MG63 (cell line): ENCODE measurements around the gene MRGPRE. TPM values are rescaled to one million over a fixed set of nuclear protein-coding genes. Genes with fewer than 3 reads are reported as not detected.

ENCODE experiments used
- DNase-seq: peaks from one replicate; pipeline ENCODE4 v3.0.0-alpha.2; 2020
- H3K27me3 ChIP-seq: fragments of 250-450 bp; sonication (Bioruptor Pico); 2 replicates; pipeline ENCODE4 v1.5.1; 2020; ENCODE audit warnings: mild to moderate bottlenecking, moderate library complexity
- H3K36me3 ChIP-seq: fragments of 250-450 bp; sonication (Bioruptor Pico); 2 replicates; pipeline ENCODE4 v1.5.1; 2020; ENCODE audit warnings: mild to moderate bottlenecking, moderate library complexity
- H3K4me3 ChIP-seq: fragments of 250-450 bp; sonication (Bioruptor Pico); 2 replicates; pipeline ENCODE4 v1.5.1; 2020; ENCODE audit warnings: mild to moderate bottlenecking, moderate library complexity
- H3K9me3 ChIP-seq: fragments of 250-450 bp; sonication (Bioruptor Pico); 2 replicates; pipeline ENCODE4 v1.5.1; 2020; ENCODE audit warnings: mild to moderate bottlenecking, moderate library complexity
- total RNA-seq: library from RNA; depleted of rRNA; stranded (reverse); fragments of >200 nt; shearing (Covaris generic); gene quantifications from 2 replicates; pipeline ENCODE4 v1.2.3, GENCODE V29; 2014; ENCODE audit warnings: low replicate concordance

The MRGPRE gene
- total RNA-seq, 1 experiment from 2014 or later: not detected

- DNase-seq: no peak
- Histone ChIP-seq H3K4me3 (no peak overlapping the region), H3K9me3 (no peaks in the 10 kb centered on the region), H3K27me3 (no peaks in the 10 kb centered on the region), H3K36me3 (no peaks in the 10 kb centered on the region)
Observed at GRCh38 chr11:3220101-3220500, 12.1 kb downstream of the MRGPRE start.

- Histone ChIP-seq H3K4me3 (no peak overlapping the region), H3K9me3 (no peaks in the 10 kb centered on the region), H3K27me3 (no peaks in the 10 kb centered on the region), H3K36me3 (no peaks in the 10 kb centered on the region)
- DNase-seq: no peak
Observed at GRCh38 chr11:3219281-3219892, 12.8 kb downstream of the MRGPRE start.

- DNase-seq: no peak
Observed at GRCh38 chr11:3218483-3219280, 13.5 kb downstream of the MRGPRE start, which contains the start of gene MRGPRG. Gene MRGPRG, minus strand, starts transcription at chr11:3218813. Its CDS starts 0 bp downstream, at chr11:3218813.

GRCh38 chr11:3217818-3218482, 14.3 kb downstream of the MRGPRE start:
- H3K9me3 ChIP-seq: no peaks in the 10 kb centered on the region
- DNase-seq: no peak
- H3K27me3 ChIP-seq: no peaks in the 10 kb centered on the region
- H3K36me3 ChIP-seq: no peaks in the 10 kb centered on the region
- H3K4me3 ChIP-seq: no peak overlapping the region

More at GRCh38 chr11:3218483-3219280, 13.5 kb downstream of the MRGPRE start, which contains the start of gene MRGPRG:
- Histone ChIP-seq H3K9me3 (no peaks in the 10 kb centered on the region), H3K27me3 (no peaks in the 10 kb centered on the region), H3K36me3 (no peaks in the 10 kb centered on the region), H3K4me3 (no peak within 1 kb of the TSS)

- H3K27me3 ChIP-seq: no peaks in the 10 kb centered on the region
- DNase-seq: no peak
- no peaks in the 10 kb centered on the region for H3K9me3 ChIP-seq
- H3K36me3 ChIP-seq: no peaks in the 10 kb centered on the region
- H3K4me3 ChIP-seq: no peak overlapping the region
Observed at GRCh38 chr11:3216027-3216525, 16.1 kb downstream of the MRGPRE start.

- DNase-seq: no peak
- no peaks in the 10 kb centered on the region for H3K27me3 ChIP-seq
- H3K9me3 ChIP-seq: no peaks in the 10 kb centered on the region
- no peaks in the 10 kb centered on the region for H3K36me3 ChIP-seq
- no peak overlapping the region for H3K4me3 ChIP-seq
Observed at GRCh38 chr11:3215346-3216026, 16.7 kb downstream of the MRGPRE start.

GRCh38 chr11:3214420-3214699, 17.9 kb downstream of the MRGPRE start:
- H3K4me3 ChIP-seq: no peak overlapping the region
- no peaks in the 10 kb centered on the region for H3K9me3 ChIP-seq
- H3K27me3 ChIP-seq: no peaks in the 10 kb centered on the region
- DNase-seq: no peak
- no peaks in the 10 kb centered on the region for H3K36me3 ChIP-seq

GRCh38 chr11:3213659-3214419, 18.4 kb downstream of the MRGPRE start:
- Histone ChIP-seq H3K36me3 (no peaks in the 10 kb centered on the region), H3K9me3 (no peaks in the 10 kb centered on the region), H3K27me3 (no peaks in the 10 kb centered on the region), H3K4me3 (no peak overlapping the region)
- no peak for DNase-seq

GRCh38 chr11:3208272-3208671, 23.9 kb downstream of the MRGPRE start:
- no peaks in the 10 kb centered on the region for H3K36me3 ChIP-seq

GRCh38 chr11:3207526-3208189, 24.6 kb downstream of the MRGPRE start:
- DNase-seq: no peak
- Histone ChIP-seq H3K36me3 (no peaks in the 10 kb centered on the region), H3K27me3 (no peaks in the 10 kb centered on the region), H3K9me3 (no peaks in the 10 kb centered on the region), H3K4me3 (no peak overlapping the region)

More at GRCh38 chr11:3208272-3208671, 23.9 kb downstream of the MRGPRE start:
- DNase-seq: no peak
- H3K9me3 ChIP-seq: no peaks in the 10 kb centered on the region
- H3K27me3 ChIP-seq: no peaks in the 10 kb centered on the region
- no peak overlapping the region for H3K4me3 ChIP-seq

GRCh38 chr11:3206922-3207204, 25.4 kb downstream of the MRGPRE start:
- no peaks in the 10 kb centered on the region for H3K27me3 ChIP-seq
- no peaks in the 10 kb centered on the region for H3K36me3 ChIP-seq
- H3K9me3 ChIP-seq: no peaks in the 10 kb centered on the region
- DNase-seq: no peak
- no peak overlapping the region for H3K4me3 ChIP-seq

DNA sequence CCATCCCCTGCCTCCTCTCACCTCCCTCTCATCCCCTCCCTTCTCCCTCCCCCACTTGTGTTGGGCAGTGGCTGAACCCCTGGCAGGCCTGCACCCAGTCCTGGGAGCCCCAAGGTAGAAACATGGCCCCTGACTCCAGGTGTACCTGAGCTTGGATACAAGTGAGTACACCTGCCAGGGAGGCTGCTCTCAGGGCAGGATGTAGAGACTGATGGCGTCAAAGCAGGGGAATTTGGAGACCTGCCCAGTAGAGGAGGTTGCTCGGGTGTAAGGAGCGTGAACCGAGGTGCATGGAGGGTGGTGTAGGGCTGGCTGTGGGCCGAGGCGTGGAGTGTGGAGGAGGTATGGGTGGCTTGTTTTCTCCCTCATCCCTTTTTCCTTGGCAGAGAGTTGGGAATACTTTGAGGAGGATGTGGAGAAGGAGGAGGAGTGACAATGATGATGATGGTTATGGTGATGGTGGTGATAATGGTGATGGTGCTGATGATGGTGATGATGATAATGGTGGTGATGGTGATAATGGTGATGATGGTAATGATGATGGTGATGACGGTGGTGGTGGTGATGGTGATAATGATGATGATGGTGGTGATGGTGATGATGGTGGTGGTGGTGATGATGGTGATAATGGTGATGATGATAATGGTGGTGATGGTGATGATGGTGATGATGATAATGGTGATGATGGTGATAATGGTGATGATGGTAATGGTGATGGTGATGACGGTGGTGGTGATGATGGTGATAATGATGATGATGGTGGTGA, 25.9 kb downstream of the MRGPRE start:
- H3K4me3 ChIP-seq: no peak overlapping the region
- H3K9me3 ChIP-seq: no peaks in the 10 kb centered on the region
- DNase-seq: no peak
- no peaks in the 10 kb centered on the region for H3K36me3 ChIP-seq
- H3K27me3 ChIP-seq: no peaks in the 10 kb centered on the region

GRCh38 chr11:3205261-3206155, 26.7 kb downstream of the MRGPRE start:
- DNase-seq: no peak
- Histone ChIP-seq H3K4me3 (no peak overlapping the region), H3K36me3 (no peaks in the 10 kb centered on the region), H3K9me3 (no peaks in the 10 kb centered on the region), H3K27me3 (no peaks in the 10 kb centered on the region)

GRCh38 chr11:3204141-3205015, 27.8 kb downstream of the MRGPRE start:
- no peaks in the 10 kb centered on the region for H3K36me3 ChIP-seq
- no peaks in the 10 kb centered on the region for H3K9me3 ChIP-seq
- no peaks in the 10 kb centered on the region for H3K27me3 ChIP-seq
- no peak overlapping the region for H3K4me3 ChIP-seq
- DNase-seq: no peak
